ENCODE results near the gene LUC7L3.
"Not testable (repeated sequence)": the region's sequence is repeated elsewhere in the genome, so short reads cannot be mapped to it uniquely, and the experiment has no call there.

LUC7L3 gene

DNA sequence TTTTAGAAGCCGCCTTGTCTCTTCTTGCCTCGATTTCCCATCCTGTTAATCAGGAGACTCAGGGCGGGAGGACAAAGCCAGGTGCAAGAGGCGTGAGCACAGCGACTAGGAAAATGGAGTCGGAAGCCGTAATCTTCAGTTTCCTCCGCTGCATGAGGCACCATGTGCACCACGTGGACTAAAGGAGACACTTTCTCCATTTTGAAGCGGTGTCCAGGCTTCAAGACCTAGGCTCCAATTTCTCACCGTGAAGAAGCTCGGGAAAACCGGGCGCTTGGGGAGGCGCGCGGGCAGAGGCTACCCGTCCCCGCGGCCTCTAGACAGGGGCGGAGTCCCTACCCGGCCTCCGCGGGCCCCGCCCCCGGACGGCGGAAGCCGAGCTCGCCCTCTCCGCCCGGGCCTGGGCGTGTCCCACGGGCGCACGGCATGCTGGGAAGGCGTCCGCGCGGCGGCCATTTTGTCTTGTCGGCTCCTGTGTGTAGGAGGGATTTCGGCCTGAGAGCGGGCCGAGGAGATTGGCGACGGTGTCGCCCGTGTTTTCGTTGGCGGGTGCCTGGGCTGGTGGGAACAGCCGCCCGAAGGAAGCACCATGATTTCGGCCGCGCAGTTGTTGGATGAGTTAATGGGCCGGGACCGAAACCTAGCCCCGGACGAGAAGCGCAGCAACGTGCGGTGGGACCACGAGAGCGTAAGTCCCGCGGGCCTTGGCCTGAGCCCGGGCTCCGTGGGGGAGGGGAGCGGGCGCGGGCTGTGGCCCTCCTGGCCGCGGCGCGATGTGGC lies at the start of gene LUC7L3:
LUC7L3 (plus strand) TSS at position 460 of the 780 bp plus-strand sequence; CDS start at position 590, 130 bp downstream.
- peak; percentile 94 for DNase-seq (ENCODE audit: low spot score)

DNA sequence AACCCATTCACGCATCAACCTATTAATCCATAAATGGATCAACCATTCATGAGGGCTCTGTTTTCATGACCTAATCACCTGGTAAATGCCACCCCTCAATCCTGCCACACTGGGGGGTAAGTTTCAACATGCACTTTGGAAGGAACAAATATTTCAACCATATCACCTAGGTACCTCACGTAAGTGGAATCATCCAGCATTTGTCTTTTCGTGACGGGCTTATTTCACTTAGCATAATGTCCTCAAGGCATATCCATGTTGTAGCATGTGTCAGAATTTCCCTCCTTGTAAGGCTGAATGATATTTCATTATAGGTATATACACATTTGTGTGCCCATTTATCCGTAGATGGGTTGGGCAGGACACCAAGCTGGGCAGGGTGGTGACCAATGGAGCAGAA lies 47.3 kb upstream of the LUC7L3 start:
- no peak for DNase-seq (ENCODE audit: low spot score)

DNA sequence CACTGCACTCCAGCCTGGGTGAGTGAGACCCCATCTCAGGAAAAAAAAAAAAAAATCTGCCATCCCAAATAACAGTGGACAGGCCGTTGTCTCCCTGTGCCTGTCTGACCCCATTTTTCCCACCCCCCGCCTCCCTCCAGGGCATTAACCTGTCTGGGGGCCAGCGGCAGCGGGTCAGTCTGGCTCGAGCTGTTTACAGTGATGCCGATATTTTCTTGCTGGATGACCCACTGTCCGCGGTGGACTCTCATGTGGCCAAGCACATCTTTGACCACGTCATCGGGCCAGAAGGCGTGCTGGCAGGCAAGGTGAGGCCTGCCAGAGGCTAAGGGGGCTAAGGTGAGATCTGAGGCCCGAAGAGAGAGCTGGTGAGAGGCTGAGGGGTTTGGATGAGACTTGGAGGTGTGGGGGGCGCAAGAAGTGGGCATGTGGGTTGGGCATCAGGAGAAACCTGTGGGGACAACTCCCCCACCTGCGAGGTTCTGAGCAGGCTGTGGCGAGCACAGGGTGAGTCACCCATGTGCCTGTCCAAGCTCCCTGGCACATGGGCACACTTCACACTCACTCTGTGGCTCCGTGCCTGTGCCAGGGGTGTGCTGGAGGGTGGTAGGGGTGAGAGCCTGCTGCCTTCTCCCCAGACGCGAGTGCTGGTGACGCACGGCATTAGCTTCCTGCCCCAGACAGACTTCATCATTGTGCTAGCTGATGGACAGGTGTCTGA lies 46.4 kb upstream of the LUC7L3 start:
- DNase-seq (ENCODE audit: low spot score) = no peak

GRCh38 chr17:50675190-50675589 lies 44.2 kb upstream of the LUC7L3 start:
- DNase-seq (ENCODE audit: low spot score) = no peak

- DNase-seq (ENCODE audit: low spot score) = no peak
Measured at GRCh38 chr17:50675627-50676026, 43.8 kb upstream of the LUC7L3 start.

- DNase-seq (ENCODE audit: low spot score) = no peak
Measured at GRCh38 chr17:50676065-50676975, 43.1 kb upstream of the LUC7L3 start.

GRCh38 chr17:50677851-50678375 lies 41.5 kb upstream of the LUC7L3 start:
- no peak for DNase-seq (ENCODE audit: low spot score)

DNA sequence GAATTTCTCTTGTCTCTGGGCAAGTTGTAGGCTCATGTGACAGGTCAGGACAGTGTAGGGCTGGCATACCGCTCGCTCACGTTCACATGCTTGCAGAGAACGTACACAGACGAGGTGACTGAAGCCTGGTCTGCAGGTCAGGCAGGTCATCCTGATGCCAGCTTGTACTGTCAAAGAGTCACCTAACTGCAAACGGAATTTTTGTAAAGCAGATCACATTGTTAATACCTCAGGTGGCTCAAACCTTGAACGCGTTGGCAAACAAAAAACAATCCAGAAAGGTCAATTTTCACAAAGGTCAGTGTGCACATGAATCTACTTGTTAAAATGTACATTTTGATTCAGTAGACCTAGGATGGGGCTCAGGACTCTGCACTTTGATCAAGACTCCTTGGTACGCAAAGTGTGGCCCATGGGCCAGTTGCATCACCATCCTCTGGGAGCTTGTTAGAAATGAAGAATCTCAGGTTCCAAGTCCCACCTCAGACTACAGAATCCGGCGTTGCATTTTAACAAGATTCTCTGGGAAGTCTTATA lies 40.3 kb upstream of the LUC7L3 start:
- DNase-seq (ENCODE audit: low spot score) = no peak

DNA sequence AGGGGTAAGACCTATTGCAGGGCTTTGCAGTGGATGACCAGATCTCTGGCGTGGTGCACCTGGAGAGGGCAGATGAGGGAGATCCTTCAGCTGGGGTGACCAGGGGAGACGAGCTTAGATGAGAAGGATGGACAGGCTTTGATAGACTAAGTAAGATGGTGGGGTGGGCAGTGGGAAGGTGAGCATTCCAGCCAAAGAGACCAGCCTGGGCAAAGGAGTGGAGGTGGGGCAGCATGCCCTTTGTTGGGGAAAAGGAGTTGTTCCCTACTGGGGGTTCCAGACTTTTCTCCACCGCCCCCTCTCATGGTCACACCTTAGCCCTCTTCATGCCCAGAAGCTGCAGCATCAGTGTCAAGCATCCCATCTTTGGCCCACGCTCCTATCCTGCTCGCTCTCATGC lies 39.3 kb upstream of the LUC7L3 start:
- DNase-seq (ENCODE audit: low spot score) = no peak

GRCh38 chr17:50680543-50681262 lies 38.7 kb upstream of the LUC7L3 start:
- not testable (repeated sequence) for DNase-seq (ENCODE audit: low spot score)

- peak; percentile 75 for DNase-seq (ENCODE audit: low spot score)
Measured at GRCh38 chr17:50681263-50682200, 37.9 kb upstream of the LUC7L3 start.

DNA sequence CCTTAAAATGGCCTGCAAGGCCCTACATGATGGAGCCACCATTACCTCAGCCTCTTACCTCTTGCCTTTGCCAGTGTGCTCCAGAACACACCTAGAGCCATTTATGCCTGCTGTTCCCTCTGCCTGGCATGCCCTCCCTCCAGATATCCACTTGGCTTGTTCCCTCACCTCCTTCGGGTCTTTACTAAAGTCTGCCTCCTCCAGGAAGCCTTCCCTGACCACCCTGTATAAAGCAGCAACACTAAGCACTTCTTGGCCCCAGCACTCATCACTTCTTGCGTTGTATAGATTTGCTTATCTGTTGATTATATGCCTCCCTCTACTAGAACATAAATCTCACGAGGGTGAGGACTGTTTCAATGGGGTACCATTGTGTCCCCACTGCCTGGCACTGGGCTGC lies 37.0 kb upstream of the LUC7L3 start:
- DNase-seq (ENCODE audit: low spot score) = no peak

- DNase-seq (ENCODE audit: low spot score) = no peak
Measured at GRCh38 chr17:50682938-50683337, 36.5 kb upstream of the LUC7L3 start.

DNA sequence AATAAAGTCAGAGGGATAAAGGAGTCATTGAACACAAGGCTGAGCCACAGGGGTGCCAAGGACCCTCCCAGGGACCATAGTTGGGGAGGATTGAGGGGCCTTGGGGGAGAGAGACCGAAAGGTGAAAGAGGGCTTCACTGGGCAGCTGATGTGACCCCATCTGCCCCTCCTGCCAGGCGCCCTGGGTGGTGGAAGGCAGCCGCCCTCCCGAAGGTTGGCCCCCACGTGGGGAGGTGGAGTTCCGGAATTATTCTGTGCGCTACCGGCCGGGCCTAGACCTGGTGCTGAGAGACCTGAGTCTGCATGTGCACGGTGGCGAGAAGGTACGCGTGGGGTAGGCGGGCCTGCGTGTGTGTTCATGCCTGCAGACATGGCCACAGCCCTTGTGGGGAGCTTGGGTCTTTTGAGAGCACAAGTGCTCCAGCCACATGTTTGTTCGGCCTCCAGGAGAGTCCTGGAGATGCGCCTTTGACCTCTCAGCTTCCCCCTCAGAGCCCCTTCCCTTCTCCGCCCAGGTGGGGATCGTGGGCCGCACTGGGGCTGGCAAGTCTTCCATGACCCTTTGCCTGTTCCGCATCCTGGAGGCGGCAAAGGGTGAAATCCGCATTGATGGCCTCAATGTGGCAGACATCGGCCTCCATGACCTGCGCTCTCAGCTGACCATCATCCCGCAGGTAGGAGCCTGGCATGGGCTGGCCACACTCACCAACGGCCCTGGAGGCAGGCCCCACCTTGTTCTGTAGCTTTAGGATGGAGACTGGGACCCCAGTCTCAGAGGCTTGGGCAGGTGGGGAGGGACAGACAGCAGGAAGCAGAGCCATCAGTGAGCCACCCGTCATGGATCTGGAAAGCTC lies 35.7 kb upstream of the LUC7L3 start:
- DNase-seq (ENCODE audit: low spot score) = no peak

DNA sequence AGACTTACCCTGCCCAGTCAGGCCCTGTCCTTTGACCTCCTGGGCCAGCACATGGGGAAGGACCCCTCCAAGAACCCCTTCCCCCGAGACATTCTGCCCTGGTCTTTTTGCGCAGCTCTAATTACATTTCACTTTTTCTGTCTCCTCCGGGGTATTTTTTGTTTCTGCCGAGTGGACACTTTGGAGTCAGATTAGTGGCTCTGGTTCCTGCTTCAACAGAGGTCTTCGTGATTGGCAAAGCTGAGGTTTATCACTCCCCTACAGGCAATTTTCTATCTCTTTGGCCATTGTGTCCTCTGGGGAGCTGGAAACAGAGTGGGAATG lies 35.2 kb upstream of the LUC7L3 start:
- no peak for DNase-seq (ENCODE audit: low spot score)

DNA sequence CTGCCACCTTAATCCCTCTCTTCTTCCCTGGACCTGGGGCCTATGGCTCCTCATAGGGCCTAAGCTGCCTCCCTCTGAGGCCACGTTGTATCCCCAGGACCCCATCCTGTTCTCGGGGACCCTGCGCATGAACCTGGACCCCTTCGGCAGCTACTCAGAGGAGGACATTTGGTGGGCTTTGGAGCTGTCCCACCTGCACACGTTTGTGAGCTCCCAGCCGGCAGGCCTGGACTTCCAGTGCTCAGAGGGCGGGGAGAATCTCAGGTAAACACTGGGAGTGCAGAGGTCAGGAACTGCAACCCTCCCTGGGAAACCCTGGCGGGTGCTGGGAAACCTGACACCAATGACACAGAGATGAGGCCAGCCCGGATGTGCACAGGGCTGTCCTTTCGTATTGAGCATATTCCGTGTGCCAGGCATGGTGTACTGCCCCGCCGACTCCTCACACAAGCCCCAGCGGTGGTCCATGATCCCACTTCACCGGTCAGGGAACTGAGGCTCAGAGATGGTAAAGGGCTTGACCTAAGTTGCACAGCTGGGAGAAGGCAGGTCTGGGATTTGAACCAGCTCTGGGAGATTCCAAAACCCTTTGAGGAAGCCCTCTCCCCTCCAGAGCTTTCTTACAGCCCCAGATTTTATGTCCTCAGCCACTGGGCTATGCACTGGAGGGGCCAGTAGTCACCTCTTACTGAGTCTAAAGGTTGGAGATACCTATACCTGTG lies 34.6 kb upstream of the LUC7L3 start:
- DNase-seq (ENCODE audit: low spot score) = no peak

- DNase-seq (ENCODE audit: low spot score) = no peak
Measured at GRCh38 chr17:50685334-50685665, 34.1 kb upstream of the LUC7L3 start.

DNA sequence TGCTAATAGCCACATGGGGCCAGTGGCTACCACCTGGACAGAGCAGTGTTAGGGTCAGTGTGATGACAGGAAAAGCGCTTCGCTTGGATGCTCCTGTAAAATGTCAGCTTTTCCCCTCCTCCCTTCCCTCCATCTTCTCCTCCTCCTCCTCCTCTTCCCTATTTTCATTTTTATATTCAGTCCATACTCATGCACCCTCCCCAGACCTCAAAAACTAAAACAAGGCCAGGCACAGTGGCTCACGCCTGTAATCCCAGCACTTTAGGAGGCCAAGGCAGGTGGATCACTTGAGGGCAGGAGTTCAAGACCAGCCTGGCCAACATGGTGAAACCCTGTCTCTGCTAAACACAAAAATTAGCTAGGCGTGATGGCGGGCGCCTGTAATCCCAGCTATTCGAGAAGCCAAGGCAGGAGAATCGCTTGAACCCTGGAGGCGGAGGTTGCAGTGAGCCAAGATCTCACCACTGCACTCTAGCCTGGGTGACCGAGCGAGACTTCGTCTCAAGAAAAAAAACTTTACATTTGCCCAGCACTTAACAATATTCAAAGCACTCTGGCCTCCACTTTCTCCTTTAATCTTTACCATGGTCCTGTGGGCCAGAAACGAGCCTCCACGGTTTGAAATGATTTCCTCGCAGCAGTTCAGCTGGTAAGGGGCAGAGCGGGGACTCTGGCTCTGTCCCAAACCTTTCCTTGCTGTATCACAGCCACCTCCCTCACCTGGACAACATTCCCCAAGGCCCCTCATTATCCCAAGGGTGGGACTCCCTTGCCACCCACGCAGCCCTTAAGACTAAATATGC lies 33.5 kb upstream of the LUC7L3 start:
- DNase-seq (ENCODE audit: low spot score) = no peak

Measured in RKO (cell line).